ENCODE measurements around the gene PTF1A. TPM values are rescaled to one million over a fixed set of nuclear protein-coding genes. Genes with fewer than 3 reads are reported as not detected.

The PTF1A gene, protein sequence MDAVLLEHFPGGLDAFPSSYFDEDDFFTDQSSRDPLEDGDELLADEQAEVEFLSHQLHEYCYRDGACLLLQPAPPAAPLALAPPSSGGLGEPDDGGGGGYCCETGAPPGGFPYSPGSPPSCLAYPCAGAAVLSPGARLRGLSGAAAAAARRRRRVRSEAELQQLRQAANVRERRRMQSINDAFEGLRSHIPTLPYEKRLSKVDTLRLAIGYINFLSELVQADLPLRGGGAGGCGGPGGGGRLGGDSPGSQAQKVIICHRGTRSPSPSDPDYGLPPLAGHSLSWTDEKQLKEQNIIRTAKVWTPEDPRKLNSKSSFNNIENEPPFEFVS
- not detected in 2 replicates for total RNA-seq
- 0.28 TPM in 1 of 2 replicates, not detected in the other for polyA plus RNA-seq

DNA sequence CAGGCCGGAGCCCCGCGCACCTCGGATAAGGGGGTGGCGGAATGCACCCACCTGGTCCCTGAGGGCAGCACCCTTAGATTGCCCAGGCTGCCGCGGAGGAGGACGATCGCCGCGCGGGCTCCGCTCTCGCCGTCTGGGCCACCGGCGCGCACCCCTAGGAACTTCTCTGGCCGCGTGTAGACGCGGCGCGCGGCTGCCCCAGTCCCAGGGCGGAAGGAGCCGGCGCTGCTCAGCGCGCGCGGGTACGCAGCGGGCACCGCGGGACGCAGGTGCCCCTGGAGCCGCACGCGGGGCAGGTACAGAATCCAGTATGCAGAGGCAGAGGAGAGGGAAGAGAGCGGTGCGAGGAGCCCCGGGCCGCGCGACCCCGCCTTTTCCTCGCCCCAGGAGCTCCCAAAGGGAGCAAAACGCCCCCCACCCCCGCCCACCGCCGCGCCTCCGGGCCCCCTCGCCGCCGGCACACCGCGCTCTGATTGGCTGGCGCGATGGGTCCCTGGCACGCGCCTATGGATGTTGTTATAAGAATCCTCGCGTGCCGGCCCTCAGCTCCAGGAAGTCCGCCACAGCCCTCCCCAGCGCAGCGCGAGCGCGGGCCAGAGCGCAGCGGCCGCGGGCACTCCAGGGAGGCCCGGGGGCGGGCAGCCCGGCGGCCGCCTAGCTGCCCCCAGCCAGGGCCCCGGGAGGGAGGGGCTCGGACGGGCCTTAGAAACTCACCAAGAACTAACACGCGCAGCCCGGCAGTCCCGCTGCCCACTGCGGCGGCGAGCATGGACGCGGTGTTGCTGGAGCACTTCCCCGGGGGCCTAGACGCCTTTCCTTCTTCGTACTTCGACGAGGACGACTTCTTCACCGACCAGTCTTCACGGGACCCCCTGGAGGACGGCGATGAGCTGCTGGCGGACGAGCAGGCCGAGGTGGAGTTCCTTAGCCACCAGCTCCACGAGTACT lies at the start of gene PTF1A:
Gene PTF1A (plus strand): TSS at position 549 of the 948 bp plus-strand sequence. CDS start 219 bp downstream, at position 768.
- Histone ChIP-seq H3K4me2 (peak within 1 kb of the TSS; percentile 70), H3K9me3 (ENCODE audit: low read depth) (no peaks in the 10 kb centered on the region), H3K27ac (no peak within 1 kb of the TSS), H3K9me2 (replicated peaks; ENCODE audit: insufficient read depth) (no peaks in the 10 kb centered on the region), H3K27me3 (peaks cover 91% of the 10 kb centered on the region), H3K79me2 (no peaks in the 10 kb centered on the region), H2AFZ (no peak within 1 kb of the TSS), H3K36me3 (replicated peaks; ENCODE audit: insufficient read depth, low read depth) (no peaks in the 10 kb centered on the region), H4K20me1 (ENCODE audit: insufficient read depth, poor library complexity, severe bottlenecking) (no peaks in the 10 kb centered on the region), H3K4me3 (no peak within 1 kb of the TSS), H3K4me1 (ENCODE audit: insufficient read depth) (no peaks in the 10 kb centered on the region)
- peak; percentile 16 for DNase-seq (ENCODE audit: low spot score)
- TF ChIP-seq EZH2 (IDR thresholded peaks at IDR 0.05; ENCODE audit: borderline replicate concordance) (peak; percentile 64), EZH2phosphoT487 (IDR thresholded peaks at IDR 0.05; ENCODE audit: low read depth, severe bottlenecking, unreplicated experiment) (no peak)
- 3% methylated on average over 66 of the region's 107 CpGs for WGBS (ENCODE audit: low lambda C conversion rate, missing lambda C conversion rate)

DNA sequence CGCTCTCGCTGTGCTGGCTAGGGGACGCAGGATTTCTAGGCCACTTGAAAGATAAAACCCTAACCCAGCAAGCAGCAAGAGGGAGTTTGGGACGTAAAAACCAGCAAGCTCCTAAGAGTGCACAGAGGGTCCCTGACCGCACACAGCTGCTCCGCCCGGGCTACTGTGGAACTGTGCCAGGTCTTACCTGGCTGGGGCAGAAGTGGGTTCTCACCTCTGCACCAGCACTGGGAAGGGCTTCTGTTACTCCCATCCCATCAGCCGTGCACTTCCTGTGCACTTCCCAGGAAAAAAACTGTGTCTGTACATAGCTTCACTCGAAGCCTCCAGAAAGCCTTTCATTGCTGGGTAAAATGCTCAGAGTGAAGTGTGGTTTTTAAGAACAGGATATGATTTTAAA lies 45.9 kb upstream of the PTF1A start:
- TF ChIP-seq, protein P1, sequence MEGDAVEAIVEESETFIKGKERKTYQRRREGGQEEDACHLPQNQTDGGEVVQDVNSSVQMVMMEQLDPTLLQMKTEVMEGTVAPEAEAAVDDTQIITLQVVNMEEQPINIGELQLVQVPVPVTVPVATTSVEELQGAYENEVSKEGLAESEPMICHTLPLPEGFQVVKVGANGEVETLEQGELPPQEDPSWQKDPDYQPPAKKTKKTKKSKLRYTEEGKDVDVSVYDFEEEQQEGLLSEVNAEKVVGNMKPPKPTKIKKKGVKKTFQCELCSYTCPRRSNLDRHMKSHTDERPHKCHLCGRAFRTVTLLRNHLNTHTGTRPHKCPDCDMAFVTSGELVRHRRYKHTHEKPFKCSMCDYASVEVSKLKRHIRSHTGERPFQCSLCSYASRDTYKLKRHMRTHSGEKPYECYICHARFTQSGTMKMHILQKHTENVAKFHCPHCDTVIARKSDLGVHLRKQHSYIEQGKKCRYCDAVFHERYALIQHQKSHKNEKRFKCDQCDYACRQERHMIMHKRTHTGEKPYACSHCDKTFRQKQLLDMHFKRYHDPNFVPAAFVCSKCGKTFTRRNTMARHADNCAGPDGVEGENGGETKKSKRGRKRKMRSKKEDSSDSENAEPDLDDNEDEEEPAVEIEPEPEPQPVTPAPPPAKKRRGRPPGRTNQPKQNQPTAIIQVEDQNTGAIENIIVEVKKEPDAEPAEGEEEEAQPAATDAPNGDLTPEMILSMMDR (IDR thresholded peaks at IDR 0.05; ENCODE audit: poor library complexity): no peak
- TF ChIP-seq EZH2 (IDR thresholded peaks at IDR 0.05; ENCODE audit: borderline replicate concordance) (no peak), EZH2phosphoT487 (IDR thresholded peaks at IDR 0.05; ENCODE audit: low read depth, severe bottlenecking, unreplicated experiment) (no peak)
- H3K27me3 ChIP-seq: no peaks in the 10 kb centered on the region
- H3K36me3 ChIP-seq (replicated peaks; ENCODE audit: insufficient read depth, low read depth): no peaks in the 10 kb centered on the region
- WGBS (ENCODE audit: low lambda C conversion rate, missing lambda C conversion rate): 82% methylated on average over 9 of the region's 9 CpGs
- H3K9me2 ChIP-seq (replicated peaks; ENCODE audit: insufficient read depth): no peaks in the 10 kb centered on the region
- no peaks in the 10 kb centered on the region for H3K4me1 ChIP-seq (ENCODE audit: insufficient read depth)
- no peaks in the 10 kb centered on the region for H4K20me1 ChIP-seq (ENCODE audit: insufficient read depth, poor library complexity, severe bottlenecking)
- DNase-seq (ENCODE audit: low spot score): no peak
- H3K4me2 ChIP-seq: no peak overlapping the region
- H3K4me3 ChIP-seq: no peak overlapping the region
- H2AFZ ChIP-seq: no peak overlapping the region
- no peak overlapping the region for H3K27ac ChIP-seq
- no peaks in the 10 kb centered on the region for H3K9me3 ChIP-seq (ENCODE audit: low read depth)
- H3K79me2 ChIP-seq: no peaks in the 10 kb centered on the region

DNA sequence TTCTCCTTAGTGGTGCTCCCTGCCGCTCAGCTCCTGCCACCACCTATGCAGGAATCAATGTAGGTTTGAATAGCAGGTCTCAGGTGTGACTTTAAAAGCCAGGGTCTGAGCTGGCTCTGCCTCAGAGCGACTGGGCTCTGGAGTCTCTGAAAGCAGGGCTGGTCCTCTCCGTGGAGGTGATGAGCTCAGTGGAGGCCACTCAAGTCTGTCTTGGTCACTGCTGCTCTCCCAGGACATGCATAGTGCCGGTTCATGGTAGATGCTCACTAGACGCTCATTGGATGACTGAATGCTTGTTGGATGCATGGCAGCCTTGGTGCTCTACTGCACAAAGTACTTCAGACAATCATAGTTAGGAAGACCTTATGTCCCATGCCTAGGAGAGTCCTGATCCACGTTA lies 45.1 kb upstream of the PTF1A start:
- Histone ChIP-seq H4K20me1 (ENCODE audit: insufficient read depth, poor library complexity, severe bottlenecking) (no peaks in the 10 kb centered on the region), H3K4me3 (no peak overlapping the region), H2AFZ (no peak overlapping the region), H3K4me1 (ENCODE audit: insufficient read depth) (no peaks in the 10 kb centered on the region), H3K36me3 (replicated peaks; ENCODE audit: insufficient read depth, low read depth) (no peaks in the 10 kb centered on the region), H3K9me3 (ENCODE audit: low read depth) (no peaks in the 10 kb centered on the region), H3K79me2 (no peaks in the 10 kb centered on the region), H3K9me2 (replicated peaks; ENCODE audit: insufficient read depth) (no peaks in the 10 kb centered on the region), H3K4me2 (no peak overlapping the region), H3K27ac (no peak overlapping the region), H3K27me3 (no peaks in the 10 kb centered on the region)
- TF ChIP-seq EZH2 (IDR thresholded peaks at IDR 0.05; ENCODE audit: borderline replicate concordance) (no peak), EZH2phosphoT487 (IDR thresholded peaks at IDR 0.05; ENCODE audit: low read depth, severe bottlenecking, unreplicated experiment) (no peak)
- TF ChIP-seq, protein P1 (IDR thresholded peaks at IDR 0.05; ENCODE audit: poor library complexity): no peak
- DNase-seq (ENCODE audit: low spot score): no peak
- 86% methylated on average over 6 of the region's 6 CpGs for WGBS (ENCODE audit: low lambda C conversion rate, missing lambda C conversion rate)

Data from hepatocyte (in vitro differentiated cells).